GM21737 (cell line): ENCODE measurements around the gene L3HYPDH.

Experiments used
- ATAC-seq: cut with Tn5 transposase; IDR thresholded peaks from one replicate; pipeline ENCODE4 v1.9.1; 2021; ENCODE audit warnings: mild to moderate bottlenecking, moderate library complexity; ENCODE audit not compliant: unreplicated experiment

L3HYPDH gene

DNA sequence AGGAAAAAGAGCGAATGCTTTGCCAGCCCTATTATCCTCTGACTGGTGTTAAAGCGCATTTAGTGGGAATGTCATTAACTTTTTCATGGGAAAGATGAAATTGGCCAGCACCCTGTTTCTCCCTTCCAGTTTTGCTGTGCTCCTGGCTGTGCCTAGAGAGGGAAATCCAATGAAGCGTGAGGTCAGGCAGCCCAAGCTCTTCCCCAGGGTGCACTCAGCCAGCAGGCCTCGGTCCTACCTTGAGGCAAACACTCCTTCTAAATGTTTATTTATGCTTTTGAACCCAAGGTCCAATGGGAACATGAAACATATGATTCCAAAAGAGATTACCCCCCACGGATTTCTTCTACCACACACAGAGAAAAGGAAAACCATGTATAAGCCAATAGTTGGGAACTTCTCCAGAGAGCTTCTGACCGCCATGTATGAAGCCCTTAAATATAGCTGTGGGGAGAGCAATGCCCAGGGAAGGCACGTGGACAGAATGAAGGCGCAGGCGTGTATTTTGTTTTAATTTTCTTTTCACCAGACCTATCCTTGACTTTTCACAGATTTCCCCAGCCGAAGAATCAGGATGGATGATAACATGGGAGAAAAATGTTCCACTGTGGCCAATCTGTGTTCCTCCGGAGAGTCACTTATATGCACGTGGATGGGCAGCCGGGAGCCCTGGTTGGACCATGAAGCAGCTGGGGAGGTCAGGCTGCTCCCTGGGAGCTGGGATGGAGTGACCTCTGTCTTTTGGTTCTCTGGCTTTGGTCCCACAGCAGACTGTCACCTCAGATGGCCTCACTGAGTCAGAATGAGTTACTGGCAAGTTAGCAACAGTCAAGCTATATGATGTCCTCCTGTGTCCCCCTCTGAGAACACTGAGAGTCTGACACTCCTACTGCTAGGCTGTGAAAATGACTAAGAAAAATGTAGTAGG, 56.3 kb downstream of the L3HYPDH start:
- no peak for ATAC-seq

DNA sequence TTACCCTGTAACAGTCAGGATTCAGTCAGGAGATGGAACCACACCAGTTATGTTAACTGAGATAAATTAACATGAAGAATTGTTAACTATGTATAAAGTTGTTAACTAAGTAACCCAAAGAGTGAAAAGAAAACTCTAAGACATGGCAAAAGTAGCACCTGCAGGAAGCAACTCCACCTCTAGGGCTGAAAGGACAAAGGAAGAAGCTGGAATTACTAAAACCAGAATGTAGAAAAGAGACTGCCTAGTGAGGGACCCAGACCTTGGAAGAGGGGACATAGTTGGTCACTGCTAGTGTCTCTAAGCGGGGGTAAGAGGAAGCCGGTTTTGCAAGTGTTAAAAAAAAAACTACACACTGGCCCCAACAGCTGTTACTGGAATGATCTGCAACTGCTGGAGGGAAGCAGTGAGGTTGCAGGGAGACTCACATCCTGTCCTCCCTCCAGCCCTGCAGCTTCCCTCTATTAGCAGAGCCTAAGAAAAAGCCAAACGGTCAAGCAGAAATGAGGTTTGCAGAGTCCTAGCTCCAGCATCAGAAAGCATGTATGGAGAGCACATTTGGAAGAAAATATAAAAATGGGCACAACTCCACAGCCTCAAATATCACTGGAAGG, 58.8 kb downstream of the L3HYPDH start:
- ATAC-seq: no peak

- no peak for ATAC-seq
Measured at GRCh38 chr14:59424341-59425071, 59.7 kb downstream of the L3HYPDH start.
